Hepatocyte (in vitro differentiated cells): Measurements from ENCODE around the gene GLIS2. TPM values are rescaled to one million over a fixed set of nuclear protein-coding genes. Genes with fewer than 3 reads are reported as not detected.

Experiments used
- DNase-seq: peaks from one replicate; pipeline ENCODE4 v3.0.0-alpha.2; 2016; ENCODE audit warnings: low spot score
- H2AFZ ChIP-seq: fragments of 200-600 bp; sonication (generic); 2 replicates; pipeline ENCODE4 v1.6.0; 2016; ENCODE audit warnings: antibody characterized with exemption, mild to moderate bottlenecking
- H3K27ac ChIP-seq: fragments of 200-600 bp; sonication (generic); 2 replicates; pipeline ENCODE4 v1.5.1; 2016; ENCODE audit warnings: mild to moderate bottlenecking
- H3K27me3 ChIP-seq: fragments of 200-600 bp; sonication (generic); 2 replicates; pipeline ENCODE4 v1.6.1; 2016
- H3K36me3 ChIP-seq: fragments of 200-600 bp; sonication (generic); replicated peaks from 2 replicates; pipeline ENCODE4 v1.5.1; 2016; ENCODE audit warnings: low read depth; ENCODE audit not compliant: insufficient read depth
- H3K4me1 ChIP-seq: fragments of 200-600 bp; sonication (generic); 2 replicates; pipeline ENCODE4 v1.5.1; 2016; ENCODE audit warnings: mild to moderate bottlenecking, moderate library complexity; ENCODE audit not compliant: insufficient read depth
- H3K4me2 ChIP-seq: fragments of 200-600 bp; sonication (generic); 2 replicates; pipeline ENCODE4 v1.6.0; 2016
- H3K4me3 ChIP-seq: fragments of 200-600 bp; sonication (generic); 2 replicates; pipeline ENCODE4 v1.5.1; 2016; ENCODE audit warnings: mild to moderate bottlenecking
- H3K79me2 ChIP-seq: fragments of 200-600 bp; sonication (generic); 2 replicates; pipeline ENCODE4 v1.6.0; 2017; ENCODE audit warnings: mild to moderate bottlenecking
- H3K9me2 ChIP-seq: fragments of 200-600 bp; sonication (generic); replicated peaks from 2 replicates; pipeline ENCODE4 v1.6.0; 2017; ENCODE audit warnings: mild to moderate bottlenecking; ENCODE audit not compliant: insufficient read depth
- H3K9me3 ChIP-seq: fragments of 200-600 bp; sonication (generic); 2 replicates; pipeline ENCODE4 v1.5.1; 2016; ENCODE audit warnings: low read depth, mild to moderate bottlenecking
- H4K20me1 ChIP-seq: fragments of 200-600 bp; sonication (generic); 2 replicates; pipeline ENCODE4 v1.6.0; 2016; ENCODE audit warnings: mild to moderate bottlenecking; ENCODE audit not compliant: insufficient read depth, poor library complexity, severe bottlenecking
- EZH2 ChIP-seq: fragments of 200-600 bp; sonication (generic); IDR thresholded peaks from 2 replicates; pipeline ENCODE4 v1.6.1; 2016; ENCODE audit warnings: antibody characterized with exemption, mild to moderate bottlenecking, borderline replicate concordance
- EZH2phosphoT487 ChIP-seq: fragments of 200-600 bp; sonication (generic); IDR thresholded peaks from one replicate; pipeline ENCODE4 v1.6.1; 2018; ENCODE audit warnings: antibody characterized with exemption, mild to moderate bottlenecking, low read depth, moderate library complexity; ENCODE audit not compliant: unreplicated experiment, severe bottlenecking
- WGBS: methylation state at CpG from one replicate; pipeline ENCODE4 v1.1.6; 2016; ENCODE audit warnings: low lambda C conversion rate; ENCODE audit errors: missing lambda C conversion rate; 5-methylcytosine and 5-hydroxymethylcytosine counted together
- polyA plus RNA-seq: library from polyadenylated mRNA; unstranded; fragments of >200 nt; fragmentation: Nextera tagmentation; extraction: Ambion mirVana; gene quantifications from 2 replicates; pipeline ENCODE4 v1.2.1, GENCODE V29; 2016
- total RNA-seq: library from RNA; depleted of rRNA; stranded (reverse); fragments of >200 nt; gene quantifications from 2 replicates; pipeline ENCODE4 v1.2.3, GENCODE V29; 2014
- TF ChIP-seq, protein P1 (sequence below): fragments of 200-600 bp; sonication (generic); IDR thresholded peaks from 2 replicates; pipeline ENCODE4 v1.5.1; 2016; ENCODE audit warnings: antibody characterized with exemption, mild to moderate bottlenecking; ENCODE audit not compliant: poor library complexity

Gene GLIS2
- total and polyA plus RNA-seq, 2 experiments from 2014 or later, result 3.6 to 11.3 TPM

DNA sequence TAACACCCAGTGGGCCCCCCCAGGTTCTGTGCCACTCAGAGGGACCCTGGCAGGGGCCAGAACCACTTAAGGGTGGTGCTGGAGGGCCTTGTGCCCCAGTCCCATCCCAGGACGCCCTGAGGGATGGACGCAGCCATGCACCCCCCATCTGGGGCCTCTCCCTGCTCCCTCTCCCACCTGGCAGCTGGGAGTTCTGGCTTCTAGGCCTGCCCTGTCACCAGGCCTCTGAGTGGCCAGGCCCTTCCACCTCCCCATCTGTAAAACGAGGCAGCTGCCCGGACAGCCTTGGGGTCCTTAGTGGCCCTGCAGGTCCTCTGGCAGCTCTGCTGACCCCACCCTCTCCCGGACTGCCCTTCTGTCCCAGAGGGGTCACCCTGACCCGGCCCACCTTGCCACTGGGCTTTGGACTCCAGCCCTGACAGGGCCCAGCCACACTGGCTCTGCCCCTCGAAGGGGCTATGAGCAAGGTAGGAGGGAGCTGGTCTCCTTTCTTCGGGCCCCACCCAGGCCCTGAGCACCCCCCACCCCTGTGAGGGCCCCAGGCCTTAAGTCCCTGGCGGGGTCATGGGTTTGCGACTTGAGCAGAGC lies 22.9 kb downstream of the GLIS2 start:
- Histone ChIP-seq H3K27me3 (no peaks in the 10 kb centered on the region), H3K9me3 (no peaks in the 10 kb centered on the region), H3K79me2 (peaks cover 31% of the 10 kb centered on the region), H3K4me3 (no peak overlapping the region), H3K9me2 (no peaks in the 10 kb centered on the region), H2AFZ (no peak overlapping the region), H3K4me1 (peaks cover 18% of the 10 kb centered on the region), H4K20me1 (peaks cover 13% of the 10 kb centered on the region), H3K27ac (peak overlapping the region; percentile 72), H3K36me3 (no peaks in the 10 kb centered on the region), H3K4me2 (no peak overlapping the region)
- TF ChIP-seq EZH2, result no peak
- 92% methylated on average over 9 of the region's 10 CpGs for WGBS
- peak; percentile 19 for DNase-seq

DNA sequence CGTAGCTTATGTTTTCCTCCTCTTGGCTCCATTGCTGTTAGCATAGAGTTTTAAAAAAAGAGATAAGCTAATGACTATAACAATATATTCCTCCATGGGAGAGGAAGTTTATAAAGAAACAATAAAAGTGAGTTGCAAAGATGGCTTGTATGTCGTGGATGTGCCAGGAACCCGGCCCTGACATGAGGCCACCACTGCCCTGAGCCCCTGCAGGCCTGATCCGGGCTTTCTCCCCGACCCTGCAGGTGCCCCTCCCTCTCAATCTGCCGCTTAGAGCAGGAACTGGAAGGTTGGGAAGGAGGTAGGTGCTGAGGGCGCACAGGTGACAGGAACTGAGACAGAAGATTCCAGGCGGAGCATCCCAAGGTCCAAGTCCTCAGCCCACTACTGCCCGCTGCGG lies 23.6 kb downstream of the GLIS2 start:
- Histone ChIP-seq H3K27me3 (no peaks in the 10 kb centered on the region), H3K4me2 (no peak overlapping the region), H3K27ac (peak overlapping the region; percentile 72), H3K9me3 (no peaks in the 10 kb centered on the region), H3K79me2 (peaks cover 33% of the 10 kb centered on the region), H3K36me3 (no peaks in the 10 kb centered on the region), H2AFZ (no peak overlapping the region), H3K4me1 (peaks cover 18% of the 10 kb centered on the region), H3K4me3 (no peak overlapping the region), H4K20me1 (peaks cover 13% of the 10 kb centered on the region), H3K9me2 (no peaks in the 10 kb centered on the region)
- 77% methylated on average over 10 of the region's 10 CpGs for WGBS
- TF ChIP-seq, protein P1, sequence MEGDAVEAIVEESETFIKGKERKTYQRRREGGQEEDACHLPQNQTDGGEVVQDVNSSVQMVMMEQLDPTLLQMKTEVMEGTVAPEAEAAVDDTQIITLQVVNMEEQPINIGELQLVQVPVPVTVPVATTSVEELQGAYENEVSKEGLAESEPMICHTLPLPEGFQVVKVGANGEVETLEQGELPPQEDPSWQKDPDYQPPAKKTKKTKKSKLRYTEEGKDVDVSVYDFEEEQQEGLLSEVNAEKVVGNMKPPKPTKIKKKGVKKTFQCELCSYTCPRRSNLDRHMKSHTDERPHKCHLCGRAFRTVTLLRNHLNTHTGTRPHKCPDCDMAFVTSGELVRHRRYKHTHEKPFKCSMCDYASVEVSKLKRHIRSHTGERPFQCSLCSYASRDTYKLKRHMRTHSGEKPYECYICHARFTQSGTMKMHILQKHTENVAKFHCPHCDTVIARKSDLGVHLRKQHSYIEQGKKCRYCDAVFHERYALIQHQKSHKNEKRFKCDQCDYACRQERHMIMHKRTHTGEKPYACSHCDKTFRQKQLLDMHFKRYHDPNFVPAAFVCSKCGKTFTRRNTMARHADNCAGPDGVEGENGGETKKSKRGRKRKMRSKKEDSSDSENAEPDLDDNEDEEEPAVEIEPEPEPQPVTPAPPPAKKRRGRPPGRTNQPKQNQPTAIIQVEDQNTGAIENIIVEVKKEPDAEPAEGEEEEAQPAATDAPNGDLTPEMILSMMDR, result no peak
- TF ChIP-seq EZH2phosphoT487 (no peak), EZH2 (no peak)
- no peak for DNase-seq

DNA sequence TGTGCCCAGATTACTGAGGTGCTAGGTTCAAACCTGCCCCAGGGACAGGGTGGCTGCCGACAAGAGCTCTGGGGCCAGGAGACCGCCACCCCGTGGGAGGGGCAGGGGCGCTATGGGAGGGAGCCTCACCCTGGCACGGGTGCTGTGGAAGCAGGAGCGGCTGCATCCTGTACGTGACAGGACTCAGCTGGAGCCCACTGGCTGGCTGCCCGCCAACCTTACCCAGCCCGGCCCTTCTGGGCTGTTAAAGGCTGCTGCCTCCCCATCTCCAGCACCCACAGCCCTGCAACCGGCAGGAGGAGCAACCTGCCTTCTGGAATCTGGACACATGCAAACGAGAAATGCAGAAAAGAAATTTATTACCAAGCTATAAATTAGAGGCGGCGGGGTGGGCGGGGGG lies 24.0 kb downstream of the GLIS2 start:
- H3K4me2 ChIP-seq, result no peak overlapping the region
- 71% methylated on average over 14 of the region's 14 CpGs for WGBS
- H3K9me3 ChIP-seq, result no peaks in the 10 kb centered on the region
- H3K4me1 ChIP-seq, result peaks cover 18% of the 10 kb centered on the region
- TF ChIP-seq, protein P1, result peak; percentile 24
- no peak for TF ChIP-seq EZH2
- peaks cover 33% of the 10 kb centered on the region for H3K79me2 ChIP-seq
- peaks cover 13% of the 10 kb centered on the region for H4K20me1 ChIP-seq
- H3K4me3 ChIP-seq, result no peak overlapping the region
- no peaks in the 10 kb centered on the region for H3K36me3 ChIP-seq
- no peaks in the 10 kb centered on the region for H3K27me3 ChIP-seq
- H3K9me2 ChIP-seq, result no peaks in the 10 kb centered on the region
- DNase-seq, result peak; percentile 71
- no peak overlapping the region for H2AFZ ChIP-seq
- H3K27ac ChIP-seq, result peak overlapping the region; percentile 72

DNA sequence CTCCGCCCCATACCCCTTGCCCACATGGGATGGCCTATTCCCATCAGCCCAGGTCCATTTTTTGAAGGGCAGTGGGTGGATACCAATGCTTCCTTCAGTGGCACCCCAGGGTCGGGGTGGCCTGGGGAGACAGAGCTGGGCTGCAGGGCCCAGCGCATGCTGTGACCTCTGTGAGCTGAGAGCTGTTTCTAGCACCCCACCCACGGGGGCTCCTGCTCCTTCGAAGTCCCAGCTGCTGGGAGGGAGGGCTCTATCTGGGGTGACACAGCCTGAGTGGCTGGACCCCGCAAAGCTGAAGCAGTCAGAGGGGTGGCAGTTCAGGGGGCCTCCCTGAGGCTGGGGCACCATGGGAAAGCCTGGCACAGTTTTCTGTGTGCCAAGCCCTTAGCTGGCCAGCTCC lies 24.6 kb downstream of the GLIS2 start:
- WGBS, result 93% methylated on average over 6 of the region's 6 CpGs

More for the DNA sequence above, 24.6 kb downstream of the GLIS2 start:
- no peak overlapping the region for H3K4me3 ChIP-seq
- H3K79me2 ChIP-seq, result peaks cover 35% of the 10 kb centered on the region
- no peaks in the 10 kb centered on the region for H3K9me2 ChIP-seq
- no peak overlapping the region for H2AFZ ChIP-seq
- H3K4me2 ChIP-seq, result no peak overlapping the region
- peaks cover 18% of the 10 kb centered on the region for H3K4me1 ChIP-seq
- H3K27ac ChIP-seq, result peak overlapping the region; percentile 40
- H3K9me3 ChIP-seq, result no peaks in the 10 kb centered on the region
- no peaks in the 10 kb centered on the region for H3K27me3 ChIP-seq
- DNase-seq, result no peak
- peaks cover 13% of the 10 kb centered on the region for H4K20me1 ChIP-seq
- TF ChIP-seq EZH2 (no peak), EZH2phosphoT487 (no peak)
- TF ChIP-seq, protein P1, result no peak
- H3K36me3 ChIP-seq, result no peaks in the 10 kb centered on the region
